ENCODE results near the gene LINGO4.
A peak's percentile ranks its signal among the peaks of the same experiment; 100 is the strongest.

The LINGO4 gene

GRCh38 chr1:151833172-151833900 is 28.1 kb upstream of the LINGO4 start:
- no peak for DNase-seq

- peak; percentile 33 for DNase-seq
Measured at GRCh38 chr1:151832318-151832980, 27.2 kb upstream of the LINGO4 start.

GRCh38 chr1:151831605-151832004 is 26.4 kb upstream of the LINGO4 start, which contains the start of gene RORC:
Gene RORC, minus strand, starts transcription at chr1:151831802. Its CDS starts 38 bp downstream, at chr1:151831764.
- DNase-seq: no peak

DNA sequence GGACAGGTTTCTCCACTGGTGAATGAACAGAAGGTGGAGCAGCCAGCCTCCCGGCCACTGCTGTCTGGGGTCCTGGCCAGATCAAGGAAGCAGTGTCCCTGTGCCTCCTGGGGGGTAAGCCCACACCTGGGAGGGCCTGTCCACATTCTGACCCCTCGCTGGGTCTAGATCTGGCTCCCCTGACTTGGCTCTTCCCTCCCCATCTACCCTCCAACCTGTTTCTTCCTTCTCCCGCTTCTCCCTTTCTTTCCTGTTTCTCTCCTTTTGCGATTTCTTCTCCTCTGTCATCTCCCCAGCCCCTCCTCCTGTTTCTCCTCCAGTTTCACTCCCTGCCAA is 26.0 kb upstream of the LINGO4 start:
- DNase-seq: no peak

GRCh38 chr1:151830055-151830454 is 24.8 kb upstream of the LINGO4 start:
- no peak for DNase-seq

DNA sequence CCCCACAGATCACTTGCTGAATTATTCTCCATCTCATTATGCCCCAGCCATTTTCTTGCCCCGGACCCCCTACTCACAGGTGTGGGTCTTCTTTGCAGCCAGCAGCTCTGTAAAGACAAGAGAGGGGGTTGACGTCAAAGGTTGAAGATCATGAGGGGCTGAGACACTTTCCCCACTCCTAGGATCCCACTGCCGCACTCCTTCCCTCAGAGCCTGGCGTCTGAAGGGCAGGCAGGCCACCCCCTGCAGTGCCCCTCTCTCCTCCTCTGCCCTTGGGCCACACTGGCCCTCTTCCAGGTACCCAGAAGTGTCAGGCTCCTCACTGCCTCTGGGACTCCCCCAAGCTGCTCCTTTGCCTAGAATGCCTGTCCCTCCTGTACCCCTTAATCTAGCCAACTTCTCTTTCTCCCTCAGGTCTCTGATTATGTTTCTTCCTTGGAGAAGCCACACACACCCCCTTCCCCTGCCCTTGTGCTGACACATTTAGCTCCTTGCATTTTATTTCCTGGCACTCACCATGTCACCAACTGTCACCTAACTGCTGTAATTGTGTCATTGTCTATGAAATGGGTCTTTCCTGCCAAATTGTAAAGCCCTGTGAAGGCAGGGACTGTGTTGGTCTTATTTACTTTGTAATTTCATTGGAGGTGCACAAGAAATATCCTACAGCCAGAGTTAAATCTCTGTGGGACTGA is 24.3 kb upstream of the LINGO4 start:
- no peak for DNase-seq

- DNase-seq: no peak
Measured at GRCh38 chr1:151828921-151829320, 23.7 kb upstream of the LINGO4 start.

- DNase-seq: no peak
Measured at GRCh38 chr1:151827853-151828252, 22.6 kb upstream of the LINGO4 start.

DNA sequence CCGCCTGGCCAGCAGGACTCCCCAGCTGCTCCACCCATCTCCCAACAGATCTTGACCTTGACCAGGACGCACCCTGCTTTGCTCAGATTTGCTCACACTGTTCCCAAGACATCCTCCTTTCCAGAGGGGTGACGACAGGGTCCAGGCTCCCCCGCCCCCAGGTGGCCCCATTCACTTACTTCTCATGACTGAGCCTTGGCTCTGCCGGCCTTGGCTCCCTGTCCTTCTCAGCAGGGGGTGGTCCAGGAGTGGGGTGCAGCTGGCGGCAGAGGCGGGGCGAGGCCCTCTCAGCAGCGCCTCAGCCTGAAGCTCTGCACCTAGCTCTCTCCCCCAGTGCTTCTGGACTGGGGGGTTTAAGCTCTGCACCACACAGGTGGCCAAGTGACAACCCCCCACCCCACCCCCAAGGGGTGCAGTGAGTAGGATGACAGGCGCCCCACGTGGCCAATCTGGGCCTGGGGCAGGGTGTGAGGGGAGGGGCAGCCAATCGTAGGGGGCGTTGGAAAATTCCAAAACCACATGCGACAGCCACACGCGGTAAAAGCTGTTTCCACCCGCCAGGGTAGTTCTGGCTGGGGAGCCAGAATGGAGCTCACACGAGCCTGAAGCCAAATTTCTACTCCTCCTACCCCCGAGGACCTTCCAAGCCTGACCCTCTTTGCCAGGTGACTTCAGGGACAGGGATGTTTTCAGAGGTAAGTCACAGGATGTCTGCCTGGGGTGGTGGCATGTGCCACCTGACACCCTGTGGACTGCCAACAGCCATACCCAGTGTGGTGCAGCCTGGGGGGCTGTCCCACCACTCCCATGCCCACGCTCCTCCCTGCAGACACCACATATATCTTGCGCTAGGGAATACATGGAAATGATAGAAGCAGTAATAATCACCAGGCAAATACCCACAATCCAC is 20.8 kb upstream of the LINGO4 start:
- no peak for DNase-seq

- no peak for DNase-seq
Measured at GRCh38 chr1:151825204-151825603, 20.0 kb upstream of the LINGO4 start.

- no peak for DNase-seq
Measured at GRCh38 chr1:151823175-151823574, 18.0 kb upstream of the LINGO4 start.

DNA sequence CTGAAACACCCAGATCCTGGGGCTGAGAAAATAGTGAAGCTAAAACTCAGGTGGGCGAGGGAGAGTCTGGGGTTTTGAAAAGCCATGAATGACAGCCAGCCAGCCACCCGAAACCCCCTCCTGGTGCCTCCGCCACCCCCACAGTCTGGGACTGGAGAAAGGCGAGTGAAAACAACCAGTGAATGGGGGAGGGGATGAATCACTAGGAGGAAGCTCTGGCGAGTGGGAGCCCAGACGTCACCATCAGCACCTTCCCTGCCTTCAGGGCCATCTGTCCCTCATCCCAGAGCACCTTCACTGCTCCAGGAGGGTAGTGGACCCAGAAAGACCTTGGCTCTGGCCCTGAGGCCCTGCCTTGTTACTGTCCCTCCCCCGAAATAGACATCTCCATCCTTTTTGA is 17.2 kb upstream of the LINGO4 start:
- no peak for DNase-seq

DNA sequence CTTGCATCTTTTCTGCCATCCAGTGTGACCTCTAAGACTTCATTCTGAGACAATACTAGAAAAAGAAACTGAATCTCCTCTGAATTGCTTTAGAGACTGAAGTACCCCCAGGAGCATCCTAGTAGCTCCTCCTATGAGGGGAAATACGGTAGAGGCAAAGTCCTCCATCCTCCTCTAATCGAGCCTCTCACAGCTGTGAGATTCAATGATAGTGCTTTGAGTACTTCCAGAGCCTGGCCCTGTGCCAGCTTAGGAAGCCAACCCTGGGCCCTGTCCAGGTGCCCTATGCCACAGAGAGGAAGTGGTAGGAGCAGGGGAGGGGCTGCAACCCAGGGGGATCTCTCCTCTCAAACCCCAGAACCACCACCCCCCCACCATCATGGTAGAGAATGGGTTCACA is 15.7 kb upstream of the LINGO4 start:
- no peak for DNase-seq

GRCh38 chr1:151819976-151820623 is 14.9 kb upstream of the LINGO4 start:
- no peak for DNase-seq

DNA sequence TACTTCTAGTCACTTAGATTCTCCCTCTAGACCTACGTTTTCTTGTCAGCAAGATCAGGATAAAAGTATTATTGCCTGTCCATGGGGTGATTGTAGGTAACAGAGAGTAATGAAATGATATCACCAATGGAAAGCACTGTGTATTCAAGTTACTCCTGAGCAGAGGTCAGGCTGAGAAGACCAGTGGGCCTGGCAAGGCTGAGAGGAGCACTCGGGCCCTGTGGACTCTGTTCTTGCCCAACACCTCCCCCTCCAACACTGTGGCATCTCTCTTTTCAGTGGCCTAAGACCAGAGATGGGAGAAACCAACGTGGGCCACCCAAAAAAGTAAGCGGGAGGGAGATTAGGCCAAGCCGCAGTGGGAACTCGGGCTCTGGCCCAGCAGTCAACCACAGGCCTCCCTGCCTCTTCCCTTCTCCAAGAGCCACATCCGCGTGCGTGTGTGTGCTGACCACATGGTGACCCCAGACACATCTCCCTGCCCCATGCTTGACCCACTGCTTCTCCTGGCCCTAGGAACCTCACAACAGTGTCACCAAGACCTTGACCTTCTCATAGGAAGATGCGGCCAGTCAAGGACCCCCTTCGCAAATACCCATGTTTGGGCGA is 14.1 kb upstream of the LINGO4 start:
- DNase-seq: no peak

- DNase-seq: no peak
Measured at GRCh38 chr1:151817353-151817730, 12.1 kb upstream of the LINGO4 start.

DNA sequence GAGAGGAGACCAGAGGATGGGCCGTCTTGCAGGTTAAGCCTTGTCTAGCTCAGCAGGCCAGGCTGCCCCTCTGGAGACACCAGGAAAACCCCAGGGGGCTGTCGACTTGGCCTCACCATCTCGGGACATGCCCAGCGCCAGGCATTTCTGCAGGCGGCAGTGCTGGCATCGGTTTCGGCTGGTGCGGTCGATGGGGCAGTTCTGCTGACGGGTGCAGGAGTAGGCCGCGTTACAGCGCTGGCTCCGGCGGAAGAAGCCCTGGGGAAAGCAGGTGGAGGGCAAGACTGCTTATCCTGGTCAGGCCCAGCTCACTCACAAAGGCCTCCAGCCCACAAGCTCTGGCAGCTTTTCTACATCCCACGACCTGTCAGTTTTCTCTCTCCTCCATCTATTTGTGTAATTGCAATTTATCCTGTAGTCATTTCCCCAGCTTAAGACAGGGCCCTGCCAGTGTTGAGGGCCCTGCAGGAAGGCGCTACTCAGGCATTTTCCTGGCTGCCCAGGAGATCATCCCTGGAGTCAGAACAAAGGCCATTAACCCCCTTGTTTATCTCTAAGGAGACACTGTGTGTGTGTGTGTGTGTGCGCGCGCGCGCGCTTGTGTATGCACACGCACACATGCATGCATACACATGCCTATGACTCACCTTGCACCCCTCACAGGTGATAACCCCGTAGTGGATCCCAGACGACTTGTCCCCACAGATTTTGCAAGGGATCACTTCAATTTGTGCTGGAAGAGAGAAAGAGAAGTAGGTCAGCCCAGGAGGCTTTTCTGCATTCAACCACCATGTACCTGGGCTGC is 11.5 kb upstream of the LINGO4 start:
- no peak for DNase-seq

DNA sequence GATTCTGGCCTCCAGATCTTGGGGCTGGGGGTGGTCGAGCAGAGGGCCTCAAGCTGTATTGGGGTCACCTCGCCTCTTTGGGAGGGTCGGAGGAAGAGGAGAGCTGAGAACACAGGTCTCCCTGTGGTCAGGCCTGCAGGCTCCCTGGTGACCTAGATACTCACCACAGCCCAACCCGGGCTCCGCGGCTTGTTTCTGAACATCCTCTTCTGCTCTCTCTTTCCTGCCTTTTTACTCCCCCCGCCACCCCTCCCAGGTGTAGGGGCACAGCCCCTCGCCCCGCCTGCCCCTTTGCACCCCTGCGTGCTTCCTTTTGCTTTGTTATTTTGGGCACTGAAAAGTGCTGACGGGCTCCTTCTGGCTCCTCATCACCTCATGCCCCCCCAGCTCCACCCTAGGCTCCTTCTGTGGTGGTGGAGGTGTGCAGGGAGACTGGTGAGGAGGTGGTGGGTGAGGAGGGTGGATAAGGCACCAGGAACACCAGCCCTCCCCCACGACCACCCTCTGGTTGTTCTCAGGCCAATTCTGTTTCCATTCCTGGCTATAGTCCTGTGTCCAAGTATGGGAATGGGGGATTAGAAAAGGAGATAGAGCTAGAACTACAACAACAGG is 10.6 kb upstream of the LINGO4 start:
- DNase-seq: no peak

GRCh38 chr1:151814971-151815545 is 9.8 kb upstream of the LINGO4 start:
- DNase-seq: no peak

- DNase-seq: no peak
Measured at GRCh38 chr1:151814426-151814825, 9.2 kb upstream of the LINGO4 start.
